Loucy (cell line): ENCODE results near the gene L3MBTL4.

Source experiments
- H2AFZ ChIP-seq: fragments of 200-600 bp; sonication (generic); 2 replicates; pipeline ENCODE4 v1.6.0; 2016; ENCODE audit warnings: antibody characterized with exemption, mild to moderate bottlenecking, low read length, moderate library complexity
- H3F3A ChIP-seq: fragments of 200-600 bp; 2 replicates; pipeline ENCODE4 v1.6.0; 2016; ENCODE audit warnings: antibody characterized with exemption, low read depth, mild to moderate bottlenecking
- H3K27me3 ChIP-seq: fragments of 200-600 bp; sonication (generic); 2 replicates; pipeline ENCODE4 v1.6.1; 2014; ENCODE audit warnings: low read length, mild to moderate bottlenecking; ENCODE audit not compliant: insufficient read depth, poor library complexity, severe bottlenecking
- H3K36me3 ChIP-seq: fragments of 200-600 bp; sonication (generic); 2 replicates; pipeline ENCODE4 v1.6.1; 2016; ENCODE audit warnings: low read length; ENCODE audit not compliant: insufficient read depth
- H3K4me1 ChIP-seq: fragments of 200-600 bp; sonication (generic); 2 replicates; pipeline ENCODE4 v1.5.1; 2014; ENCODE audit warnings: low read length, mild to moderate bottlenecking; ENCODE audit not compliant: insufficient read depth, poor library complexity, severe bottlenecking
- H3K4me2 ChIP-seq: fragments of 200-600 bp; sonication (generic); 2 replicates; pipeline ENCODE4 v1.6.0; 2014; ENCODE audit warnings: antibody characterized with exemption, low read length, low read depth, mild to moderate bottlenecking; ENCODE audit not compliant: poor library complexity, severe bottlenecking
- H3K4me3 ChIP-seq: fragments of 200-600 bp; sonication (generic); 2 replicates; pipeline ENCODE4 v1.5.1; 2014; ENCODE audit warnings: low read length, mild to moderate bottlenecking, mixed read lengths; ENCODE audit not compliant: poor library complexity, severe bottlenecking
- H3K79me2 ChIP-seq: fragments of 200-600 bp; sonication (generic); 2 replicates; pipeline ENCODE4 v1.6.1; 2014; ENCODE audit warnings: low read length; ENCODE audit not compliant: insufficient read depth
- H3K9ac ChIP-seq: fragments of 200-600 bp; sonication (generic); 2 replicates; pipeline ENCODE4 v1.6.0; 2014; ENCODE audit warnings: mild to moderate bottlenecking, low read depth, low read length, moderate library complexity; ENCODE audit not compliant: poor library complexity, severe bottlenecking
- H3K9me2 ChIP-seq: fragments of 200-600 bp; sonication (generic); replicated peaks from 2 replicates; pipeline ENCODE4 v1.6.1; 2016; ENCODE audit warnings: low read depth, low read length, mixed read lengths
- H3K9me3 ChIP-seq: fragments of 200-600 bp; sonication (generic); 2 replicates; pipeline ENCODE4 v1.6.1; 2014; ENCODE audit warnings: mild to moderate bottlenecking, antibody characterized with exemption, low read length, low read depth; ENCODE audit not compliant: insufficient read depth
- H4K20me1 ChIP-seq: fragments of 200-600 bp; sonication (generic); 2 replicates; pipeline ENCODE4 v1.6.0; 2014; ENCODE audit warnings: antibody characterized with exemption, low read length, mild to moderate bottlenecking; ENCODE audit not compliant: insufficient read depth, poor library complexity, severe bottlenecking
- CTCF ChIP-seq: fragments of 200-600 bp; sonication (generic); conservative IDR thresholded peaks from 2 replicates; pipeline ENCODE4 v1.5.1; 2014; ENCODE audit warnings: mild to moderate bottlenecking, antibody characterized with exemption, low read length
- EZH2phosphoT487 ChIP-seq: fragments of 200-600 bp; IDR thresholded peaks from 2 replicates; pipeline ENCODE4 v1.6.1; 2018; ENCODE audit warnings: antibody characterized with exemption, mild to moderate bottlenecking, moderate library complexity, borderline replicate concordance

Gene L3MBTL4

GRCh38 chr18:5958822-5959221 lies 455.9 kb downstream of the L3MBTL4 start:
- H3K9ac ChIP-seq, result no peak overlapping the region
- no peak overlapping the region for H2AFZ ChIP-seq
- H3K9me3 ChIP-seq, result peaks cover 6% of the 10 kb centered on the region; the same call in 1 of the 2 replicates
- no peaks in the 10 kb centered on the region for H3K4me1 ChIP-seq
- no peak overlapping the region for H3K4me3 ChIP-seq
- no peaks in the 10 kb centered on the region for H3K27me3 ChIP-seq
- TF ChIP-seq EZH2phosphoT487 (no peak), CTCF (no peak)
- no peaks in the 10 kb centered on the region for H4K20me1 ChIP-seq
- H3F3A ChIP-seq, result no peaks in the 10 kb centered on the region
- no peaks in the 10 kb centered on the region for H3K79me2 ChIP-seq
- H3K4me2 ChIP-seq, result no peak overlapping the region
- H3K9me2 ChIP-seq, result no peaks in the 10 kb centered on the region
- no peaks in the 10 kb centered on the region for H3K36me3 ChIP-seq

- H3K9me2 ChIP-seq, result no peaks in the 10 kb centered on the region
- no peaks in the 10 kb centered on the region for H3K36me3 ChIP-seq
- TF ChIP-seq CTCF, result no peak
- no peak for TF ChIP-seq EZH2phosphoT487
- H3K9me3 ChIP-seq, result 0 out of 2 replicates have a peak, but pooled peaks cover 6% of the 10 kb centered on the region
- no peak overlapping the region for H3K4me3 ChIP-seq
- H3K9ac ChIP-seq, result no peak overlapping the region
- H3K79me2 ChIP-seq, result no peaks in the 10 kb centered on the region
- no peak overlapping the region for H3K4me2 ChIP-seq
- no peaks in the 10 kb centered on the region for H3F3A ChIP-seq
- no peaks in the 10 kb centered on the region for H4K20me1 ChIP-seq
- no peak overlapping the region for H2AFZ ChIP-seq
- H3K4me1 ChIP-seq, result no peaks in the 10 kb centered on the region
- H3K27me3 ChIP-seq, result no peaks in the 10 kb centered on the region
Observed at GRCh38 chr18:5955861-5956260, 458.9 kb downstream of the L3MBTL4 start.

DNA sequence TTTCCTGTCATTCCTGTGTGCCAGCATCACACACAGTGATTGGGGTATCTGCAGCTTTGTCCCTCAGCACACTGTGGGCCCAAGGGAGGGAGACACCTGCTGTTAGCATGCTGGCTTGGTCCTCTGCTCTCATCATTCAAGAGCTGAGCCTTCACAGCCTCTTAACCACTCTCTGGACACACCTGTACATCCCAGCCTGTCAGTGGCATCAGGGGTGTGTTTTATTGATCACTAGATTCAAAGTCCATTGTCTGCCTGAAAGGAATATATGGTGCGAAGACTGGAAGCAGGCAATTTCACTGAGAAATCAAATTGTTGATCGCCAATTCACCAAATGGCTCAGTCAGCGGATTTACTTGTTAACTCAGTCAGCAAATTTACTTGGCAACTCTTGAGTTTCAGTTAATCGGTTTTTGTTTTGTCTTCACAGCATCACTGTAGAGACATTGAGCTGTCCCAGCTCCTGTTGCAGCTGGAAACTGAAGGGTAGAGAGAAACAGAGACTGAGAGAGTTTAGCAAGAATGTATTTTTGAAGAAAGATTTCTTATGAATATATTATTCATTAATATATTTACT lies 463.1 kb downstream of the L3MBTL4 start:
- H2AFZ ChIP-seq, result no peak overlapping the region
- H3K27me3 ChIP-seq, result no peaks in the 10 kb centered on the region
- TF ChIP-seq CTCF (no peak), EZH2phosphoT487 (no peak)

More for the DNA sequence above, 463.1 kb downstream of the L3MBTL4 start:
- no peak overlapping the region for H3K9ac ChIP-seq
- H3K36me3 ChIP-seq, result no peaks in the 10 kb centered on the region
- no peaks in the 10 kb centered on the region for H3K9me2 ChIP-seq
- no peaks in the 10 kb centered on the region for H3K4me1 ChIP-seq
- no peak overlapping the region for H3K4me2 ChIP-seq
- no peaks in the 10 kb centered on the region for H3K9me3 ChIP-seq
- no peaks in the 10 kb centered on the region for H3F3A ChIP-seq
- no peaks in the 10 kb centered on the region for H4K20me1 ChIP-seq
- H3K4me3 ChIP-seq, result no peak overlapping the region
- H3K79me2 ChIP-seq, result no peaks in the 10 kb centered on the region
